Effector memory CD4-positive, alpha-beta T cell (primary cell): ENCODE measurements around the gene IL1RAPL2.
"Not testable (repeated sequence)": the region's sequence is repeated elsewhere in the genome, so short reads cannot be mapped to it uniquely, and the experiment has no call there.

Experiments used
- DNase-seq, 3 donors: peaks; one replicate each; pipeline ENCODE4 v3.0.0-alpha.2; 2020
- H3K27ac ChIP-seq: 2 replicates; pipeline ENCODE4 v1.7.0; 2013; ENCODE audit warnings: mild to moderate bottlenecking, low read length, moderate library complexity; ENCODE audit not compliant: insufficient read depth, poor library complexity, severe bottlenecking
- H3K27me3 ChIP-seq: replicated peaks from 2 replicates; pipeline ENCODE4 v1.7.0; 2013; ENCODE audit warnings: mild to moderate bottlenecking, low read length; ENCODE audit not compliant: insufficient read depth, control insufficient read depth, poor library complexity, severe bottlenecking
- H3K36me3 ChIP-seq: 2 replicates; pipeline ENCODE4 v1.7.0; 2013; ENCODE audit warnings: mild to moderate bottlenecking, low read length, moderate library complexity; ENCODE audit not compliant: control insufficient read depth, insufficient read depth
- H3K4me1 ChIP-seq: 2 replicates; pipeline ENCODE4 v1.7.0; 2013; ENCODE audit warnings: low read length, mild to moderate bottlenecking; ENCODE audit not compliant: control insufficient read depth, insufficient read depth, poor library complexity, severe bottlenecking
- H3K4me3 ChIP-seq: 2 replicates; pipeline ENCODE4 v1.7.0; 2013; ENCODE audit warnings: low read length, low read depth, mild to moderate bottlenecking; ENCODE audit not compliant: insufficient read depth, poor library complexity, severe bottlenecking
- H3K9me3 ChIP-seq: 2 replicates; pipeline ENCODE4 v1.7.0; 2013; ENCODE audit warnings: mild to moderate bottlenecking, low read length, moderate library complexity; ENCODE audit not compliant: control insufficient read depth

The IL1RAPL2 gene

GRCh38 chrX:105650986-105651385, 1085.0 kb downstream of the IL1RAPL2 start:
- no peak overlapping the region for H3K27ac ChIP-seq
- no peak for DNase-seq

GRCh38 chrX:105653891-105654290, 1087.9 kb downstream of the IL1RAPL2 start:
- H3K4me1 ChIP-seq: no peaks in the 10 kb centered on the region
- H3K9me3 ChIP-seq: no peaks in the 10 kb centered on the region
- DNase-seq: no peak
- H3K27me3 ChIP-seq: no peaks in the 10 kb centered on the region
- H3K27ac ChIP-seq: no peak overlapping the region
- no peaks in the 10 kb centered on the region for H3K36me3 ChIP-seq
- no peak overlapping the region for H3K4me3 ChIP-seq

More at GRCh38 chrX:105650986-105651385, 1085.0 kb downstream of the IL1RAPL2 start:
- Histone ChIP-seq H3K4me1 (no peaks in the 10 kb centered on the region), H3K36me3 (no peaks in the 10 kb centered on the region), H3K27me3 (no peaks in the 10 kb centered on the region), H3K4me3 (no peak overlapping the region), H3K9me3 (no peaks in the 10 kb centered on the region)

GRCh38 chrX:105658136-105658535, 1092.1 kb downstream of the IL1RAPL2 start:
- no peaks in the 10 kb centered on the region for H3K36me3 ChIP-seq
- H3K27ac ChIP-seq: no peak overlapping the region
- H3K27me3 ChIP-seq: no peaks in the 10 kb centered on the region
- DNase-seq: no peak
- no peaks in the 10 kb centered on the region for H3K9me3 ChIP-seq
- H3K4me1 ChIP-seq: no peaks in the 10 kb centered on the region
- H3K4me3 ChIP-seq: no peak overlapping the region

- Histone ChIP-seq H3K27me3 (no peaks in the 10 kb centered on the region), H3K4me1 (no peaks in the 10 kb centered on the region), H3K9me3 (no peaks in the 10 kb centered on the region), H3K27ac (no peak overlapping the region), H3K36me3 (no peaks in the 10 kb centered on the region), H3K4me3 (no peak overlapping the region)
- no peak for DNase-seq
Measured at GRCh38 chrX:105662248-105662647, 1096.2 kb downstream of the IL1RAPL2 start.

- Histone ChIP-seq H3K9me3 (no peaks in the 10 kb centered on the region), H3K4me1 (no peaks in the 10 kb centered on the region), H3K4me3 (no peak overlapping the region), H3K27ac (no peak overlapping the region), H3K27me3 (no peaks in the 10 kb centered on the region), H3K36me3 (no peaks in the 10 kb centered on the region)
- no peak for DNase-seq
Measured at GRCh38 chrX:105664243-105664642, 1098.2 kb downstream of the IL1RAPL2 start.

- H3K36me3 ChIP-seq: not testable (repeated sequence)
Measured at GRCh38 chrX:105684288-105684687, 1118.3 kb downstream of the IL1RAPL2 start.

GRCh38 chrX:105694839-105695238, 1128.8 kb downstream of the IL1RAPL2 start:
- Histone ChIP-seq H3K27ac (no peak overlapping the region), H3K27me3 (no peaks in the 10 kb centered on the region), H3K4me3 (no peak overlapping the region), H3K4me1 (no peaks in the 10 kb centered on the region), H3K9me3 (no peaks in the 10 kb centered on the region), H3K36me3 (no peaks in the 10 kb centered on the region)
- DNase-seq: no peak

More at GRCh38 chrX:105684288-105684687, 1118.3 kb downstream of the IL1RAPL2 start:
- DNase-seq, H3K27ac ChIP-seq, H3K4me1 ChIP-seq, H3K9me3 ChIP-seq, H3K4me3 ChIP-seq, H3K27me3 ChIP-seq: not testable (repeated sequence)

GRCh38 chrX:105695451-105695850, 1129.5 kb downstream of the IL1RAPL2 start:
- Histone ChIP-seq H3K9me3 (no peaks in the 10 kb centered on the region), H3K27ac (no peak overlapping the region), H3K4me1 (no peaks in the 10 kb centered on the region), H3K36me3 (no peaks in the 10 kb centered on the region), H3K4me3 (no peak overlapping the region), H3K27me3 (no peaks in the 10 kb centered on the region)
- no peak for DNase-seq

GRCh38 chrX:105696870-105697269, 1130.9 kb downstream of the IL1RAPL2 start:
- DNase-seq: no peak
- Histone ChIP-seq H3K4me3 (no peak overlapping the region), H3K9me3 (no peaks in the 10 kb centered on the region), H3K36me3 (no peaks in the 10 kb centered on the region), H3K27me3 (no peaks in the 10 kb centered on the region), H3K27ac (no peak overlapping the region), H3K4me1 (no peaks in the 10 kb centered on the region)

GRCh38 chrX:105697984-105698781, 1132.2 kb downstream of the IL1RAPL2 start:
- no peak overlapping the region for H3K4me3 ChIP-seq
- DNase-seq: no peak
- H3K27ac ChIP-seq: no peak overlapping the region
- no peaks in the 10 kb centered on the region for H3K27me3 ChIP-seq
- no peaks in the 10 kb centered on the region for H3K4me1 ChIP-seq
- H3K9me3 ChIP-seq: no peaks in the 10 kb centered on the region
- H3K36me3 ChIP-seq: no peaks in the 10 kb centered on the region
